ENCODE data around the gene PHACTR1. TPM values are rescaled to one million over a fixed set of nuclear protein-coding genes. Genes with fewer than 3 reads are reported as not detected.
A peak's percentile ranks its signal among the peaks of the same experiment; 100 is the strongest.

Gene PHACTR1
- total and polyA plus RNA-seq, 7 donors: 0.04 to 3.0 (median 0.85) TPM

DNA sequence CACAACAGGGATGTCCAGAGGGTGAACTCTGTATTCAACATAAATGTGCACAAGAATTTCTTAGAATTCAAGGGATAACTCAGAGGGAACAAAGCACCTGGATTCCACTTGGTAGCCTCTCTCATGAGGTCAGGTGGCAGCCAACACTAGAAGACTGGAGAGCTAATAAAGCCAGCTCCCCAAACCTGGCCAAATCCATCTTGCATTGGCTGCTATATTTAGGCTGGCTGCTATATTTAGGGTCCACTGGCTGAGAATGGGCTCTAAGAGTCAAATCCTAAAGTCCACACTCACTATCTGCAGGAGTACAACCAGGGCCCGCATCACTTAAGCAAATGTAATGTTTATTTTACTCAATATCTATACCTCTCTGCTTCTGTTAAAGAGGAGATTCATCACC lies 591.8 kb downstream of the PHACTR1 start:
- no peak overlapping the region for H3K27ac ChIP-seq
- intact Hi-C loops (cut with DNase I): no loop called here
- 59 to 79% (median 76%) methylated on average over 1 of the region's 1 CpG for WGBS, 3 donors
- ATAC-seq (peak in 3 of 4 donors; percentile 32 to 68 (median 38)), DNase-seq (no peak)
- H3K4me3 ChIP-seq: no peak overlapping the region
- TF ChIP-seq CTCF (IDR thresholded peaks at IDR 0.05): no peak
- no peaks in the 10 kb centered on the region for H3K27me3 ChIP-seq (ENCODE audit: insufficient read depth in 3 of 3, low read length in 2 of 3)
- H3K4me1 ChIP-seq: peaks cover 19% of the 10 kb centered on the region
- H3K9me3 ChIP-seq: no peaks in the 10 kb centered on the region
- peaks cover 0 to 56% of the 10 kb centered on the region in 2 donors for H3K36me3 ChIP-seq (ENCODE audit: insufficient read depth in 1 of 2, low read depth in 1 of 2)

DNA sequence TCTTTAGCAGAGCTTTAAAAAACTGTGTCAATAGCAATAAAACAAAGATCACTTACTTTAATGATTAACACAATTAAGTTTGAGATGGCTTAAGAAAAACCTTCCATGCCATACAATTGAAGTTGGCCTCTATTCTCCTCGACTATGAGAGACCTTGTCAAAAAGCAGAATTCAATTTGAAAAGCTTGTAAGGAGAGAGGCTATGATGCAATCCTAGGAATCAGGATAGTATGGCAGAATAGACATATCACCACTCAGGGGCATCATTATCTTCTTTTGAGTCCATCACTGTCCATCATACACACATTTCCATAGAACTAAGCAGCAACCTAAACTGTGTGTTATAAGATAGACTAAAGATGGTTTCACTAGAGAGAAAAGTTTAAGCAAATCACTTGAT lies 594.6 kb downstream of the PHACTR1 start:
- no peak overlapping the region for H3K27ac ChIP-seq
- DNase-seq: no peak
- H3K36me3 ChIP-seq (ENCODE audit: insufficient read depth in 1 of 2, low read depth in 1 of 2): peaks cover 0 to 78% of the 10 kb centered on the region in 2 donors
- no peak for TF ChIP-seq CTCF (IDR thresholded peaks at IDR 0.05)
- H3K4me1 ChIP-seq: peaks cover 9% of the 10 kb centered on the region
- H3K9me3 ChIP-seq: no peaks in the 10 kb centered on the region
- intact Hi-C loops (cut with DNase I): no loop called here
- no peak overlapping the region for H3K4me3 ChIP-seq
- ATAC-seq: no peak
- 0 to 89% (median 42%) methylated on average over 1 of the region's 1 CpG for WGBS, 3 donors
- no peaks in the 10 kb centered on the region for H3K27me3 ChIP-seq (ENCODE audit: insufficient read depth in 3 of 3, low read length in 2 of 3)

DNA sequence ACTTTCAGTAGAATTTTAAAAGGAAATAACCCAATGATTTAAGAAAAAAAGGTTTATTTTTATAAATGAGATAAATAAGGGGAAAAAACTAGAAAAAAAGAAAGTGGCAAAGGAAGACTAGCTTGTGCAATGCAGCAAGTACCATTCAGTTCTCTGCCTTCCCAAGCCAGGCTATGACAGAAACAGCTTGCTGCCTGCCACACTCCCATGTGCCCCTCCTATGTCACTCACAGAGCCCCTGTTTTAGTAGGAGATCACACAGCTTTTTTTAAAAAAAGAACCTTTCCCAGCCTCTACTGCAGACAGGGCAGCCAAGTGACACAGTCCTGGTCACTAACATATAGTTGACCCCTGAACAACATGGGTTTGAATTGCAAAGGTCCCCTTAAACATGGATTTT lies 598.2 kb downstream of the PHACTR1 start:
- Histone ChIP-seq H3K4me1 (no peaks in the 10 kb centered on the region), H3K4me3 (no peak overlapping the region), H3K9me3 (no peaks in the 10 kb centered on the region), H3K27ac (no peak overlapping the region), H3K27me3 (ENCODE audit: insufficient read depth in 3 of 3, low read length in 2 of 3) (no peaks in the 10 kb centered on the region), H3K36me3 (ENCODE audit: insufficient read depth in 1 of 2, low read depth in 1 of 2) (peaks cover 1 to 93% of the 10 kb centered on the region in 2 donors)
- ATAC-seq (no peak), DNase-seq (no peak)
- no peak for TF ChIP-seq CTCF (IDR thresholded peaks at IDR 0.05)
- intact Hi-C loops (cut with DNase I): no loop called here

DNA sequence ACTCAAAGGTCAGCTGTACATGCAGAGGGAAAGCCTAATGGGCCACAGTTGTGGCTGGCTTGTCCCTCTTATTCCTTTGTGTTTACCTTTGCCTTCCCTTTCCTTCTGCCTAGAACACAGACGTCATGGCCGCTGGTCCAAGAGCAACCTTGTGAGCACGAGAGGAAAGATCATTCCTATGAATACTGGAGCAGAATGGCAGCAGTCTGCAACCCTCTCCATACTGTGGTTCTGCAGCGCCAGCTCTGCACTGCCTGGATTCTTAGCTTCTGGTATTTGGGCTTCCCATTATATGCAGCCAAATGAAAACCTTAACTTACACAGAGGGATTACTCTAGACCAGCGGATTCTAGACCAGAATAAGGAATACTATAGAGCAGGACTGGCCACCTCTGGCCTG lies 599.3 kb downstream of the PHACTR1 start:
- Histone ChIP-seq H3K36me3 (ENCODE audit: insufficient read depth in 1 of 2, low read depth in 1 of 2) (peaks cover 3 to 95% of the 10 kb centered on the region in 2 donors), H3K4me1 (no peaks in the 10 kb centered on the region), H3K4me3 (no peak overlapping the region), H3K27me3 (ENCODE audit: insufficient read depth in 3 of 3, low read length in 2 of 3) (no peaks in the 10 kb centered on the region), H3K27ac (no peak overlapping the region), H3K9me3 (no peaks in the 10 kb centered on the region)
- no peak for TF ChIP-seq CTCF (IDR thresholded peaks at IDR 0.05)
- no peak for ATAC-seq
- WGBS, 3 donors: 94 to 97% (median 96%) methylated on average over 5 of the region's 5 CpGs
- intact Hi-C loops (cut with DNase I): no loop called here
- no peak for DNase-seq

- ATAC-seq: peak; percentile 37 to 91 (median 79)
- Histone ChIP-seq H3K27ac (no peak overlapping the region), H3K9me3 (no peaks in the 10 kb centered on the region), H3K4me1 (no peaks in the 10 kb centered on the region), H3K4me3 (no peak overlapping the region), H3K27me3 (ENCODE audit: insufficient read depth in 3 of 3, low read length in 2 of 3) (no peaks in the 10 kb centered on the region), H3K36me3 (ENCODE audit: insufficient read depth in 1 of 2, low read depth in 1 of 2) (peaks cover 6 to 97% of the 10 kb centered on the region in 2 donors)
- intact Hi-C loops (cut with DNase I): no loop called here
- TF ChIP-seq CTCF (IDR thresholded peaks at IDR 0.05): no peak
- no peak for DNase-seq
- WGBS, 3 donors: 31 to 58% (median 40%) methylated on average over 2 of the region's 2 CpGs
Measured at GRCh38 chr6:13318821-13319220, 602.3 kb downstream of the PHACTR1 start.
